NT2/D1 (cell line): Measurements from ENCODE around the gene ZNF629.
A peak's percentile ranks its signal among the peaks of the same experiment; 100 is the strongest.

ENCODE experiments used
- DNase-seq: peaks from one replicate; pipeline ENCODE4 v3.0.0-alpha.2; 2011; ENCODE audit warnings: low read depth, low spot score
- H3K27me3 ChIP-seq: 2 replicates; pipeline ENCODE4 v1.6.0; 2011; ENCODE audit warnings: mild to moderate bottlenecking; ENCODE audit not compliant: insufficient read length, insufficient read depth
- H3K36me3 ChIP-seq: 2 replicates; pipeline ENCODE4 v1.6.1; 2011; ENCODE audit warnings: mild to moderate bottlenecking, low read length, mixed read lengths; ENCODE audit not compliant: insufficient read depth, insufficient read length
- H3K4me1 ChIP-seq: 2 replicates; pipeline ENCODE4 v1.5.1; 2011; ENCODE audit not compliant: insufficient read depth, insufficient read length
- H3K4me3 ChIP-seq: 2 replicates; pipeline ENCODE4 v1.5.1; 2011; ENCODE audit warnings: low read depth; ENCODE audit not compliant: insufficient read length
- H3K9ac ChIP-seq: 2 replicates; pipeline ENCODE4 v1.6.0; 2011; ENCODE audit warnings: low read depth; ENCODE audit not compliant: insufficient read length
- H3K9me3 ChIP-seq: 2 replicates; pipeline ENCODE4 v1.5.1; 2011; ENCODE audit warnings: mild to moderate bottlenecking, low read length; ENCODE audit not compliant: insufficient read depth
- SUZ12 ChIP-seq: IDR thresholded peaks from 2 replicates; pipeline ENCODE4 v1.6.1; 2011; ENCODE audit not compliant: insufficient read length, insufficient read depth; ENCODE audit errors: extremely low read depth
- YY1 ChIP-seq: IDR thresholded peaks from 2 replicates; pipeline ENCODE4 v1.6.1; 2011; ENCODE audit not compliant: insufficient read length, insufficient read depth
- ZNF274 ChIP-seq: IDR thresholded peaks from 2 replicates; pipeline ENCODE4 v1.6.1; 2011; ENCODE audit warnings: mild to moderate bottlenecking, low read depth, low read length

Gene ZNF629

DNA sequence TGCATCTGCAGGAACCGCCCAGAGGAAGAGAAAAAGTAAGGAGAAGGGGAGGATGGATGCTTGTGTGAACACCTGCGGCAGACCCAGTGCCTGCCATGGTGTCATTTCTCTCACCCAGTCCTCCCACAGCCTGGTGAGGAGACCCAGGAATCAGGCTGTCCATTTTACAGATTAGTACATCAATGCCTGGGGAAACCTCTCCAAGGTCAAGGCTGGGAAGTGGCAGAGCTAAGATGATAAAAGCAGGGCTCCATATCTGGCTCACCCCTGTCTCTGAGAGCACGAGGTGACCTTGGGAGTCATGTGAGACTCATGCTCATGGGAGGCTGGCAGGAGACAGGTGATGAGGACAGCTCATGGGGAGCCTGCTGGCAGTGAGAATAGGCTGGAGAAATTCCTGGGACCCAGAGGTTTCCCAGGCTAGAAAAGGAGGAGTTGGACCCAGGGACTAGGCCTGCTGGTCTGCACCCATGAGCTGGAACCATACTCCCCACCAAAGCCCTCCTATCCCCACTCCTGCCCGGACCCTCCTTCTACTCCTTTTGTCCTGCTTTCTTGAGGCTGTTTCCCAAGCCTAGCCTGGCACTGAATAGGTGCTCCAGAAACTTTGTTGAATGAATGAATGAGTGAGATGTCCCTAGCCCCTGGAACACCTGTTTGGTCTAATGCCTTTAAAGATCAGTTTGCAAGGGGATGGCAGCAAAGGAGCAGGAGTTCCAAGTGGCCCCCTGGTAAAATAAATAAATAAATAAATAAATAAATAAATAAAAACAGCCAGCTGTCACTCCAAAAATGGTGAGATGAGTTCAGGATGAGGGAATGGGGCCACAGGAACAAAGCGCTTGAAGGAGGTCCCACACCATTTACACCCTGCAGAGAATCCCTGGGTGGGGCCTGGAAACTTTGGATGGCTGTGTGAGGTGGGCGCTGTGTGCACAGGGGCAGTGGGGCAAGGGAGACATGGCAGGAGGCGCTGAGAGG is 1.6 kb downstream of the ZNF629 start:
- Histone ChIP-seq H3K9me3 (no peaks in the 10 kb centered on the region), H3K9ac (peak overlapping the region; percentile 97), H3K36me3 (peaks cover 52% of the 10 kb centered on the region), H3K27me3 (no peaks in the 10 kb centered on the region), H3K4me3 (peak overlapping the region; percentile 87), H3K4me1 (peaks cover 2% of the 10 kb centered on the region)
- TF ChIP-seq YY1 (no peak), ZNF274 (no peak), SUZ12 (no peak)
- no peak for DNase-seq

DNA sequence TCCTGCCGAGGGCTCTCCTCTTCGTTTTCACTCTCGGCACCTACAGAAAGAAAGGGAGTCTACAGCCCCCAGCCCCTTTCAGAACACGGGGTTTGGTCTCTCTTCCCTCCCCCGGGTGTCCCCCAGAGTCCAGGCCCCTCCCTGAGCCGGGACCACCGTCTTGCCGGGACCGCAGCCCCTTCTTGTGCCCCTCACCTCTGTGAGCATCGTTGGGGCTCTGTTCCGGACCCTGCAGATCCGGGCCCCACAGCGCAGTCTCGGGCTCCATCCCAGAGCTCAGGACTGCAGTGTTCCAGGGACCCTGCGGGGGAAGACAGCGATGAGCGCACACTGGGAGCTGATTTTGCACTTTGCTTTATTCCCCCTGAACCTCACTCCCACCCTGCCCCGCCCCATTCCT is 2.8 kb downstream of the ZNF629 start:
- peaks cover 63% of the 10 kb centered on the region for H3K36me3 ChIP-seq
- TF ChIP-seq ZNF274 (no peak), YY1 (no peak), SUZ12 (no peak)

DNA sequence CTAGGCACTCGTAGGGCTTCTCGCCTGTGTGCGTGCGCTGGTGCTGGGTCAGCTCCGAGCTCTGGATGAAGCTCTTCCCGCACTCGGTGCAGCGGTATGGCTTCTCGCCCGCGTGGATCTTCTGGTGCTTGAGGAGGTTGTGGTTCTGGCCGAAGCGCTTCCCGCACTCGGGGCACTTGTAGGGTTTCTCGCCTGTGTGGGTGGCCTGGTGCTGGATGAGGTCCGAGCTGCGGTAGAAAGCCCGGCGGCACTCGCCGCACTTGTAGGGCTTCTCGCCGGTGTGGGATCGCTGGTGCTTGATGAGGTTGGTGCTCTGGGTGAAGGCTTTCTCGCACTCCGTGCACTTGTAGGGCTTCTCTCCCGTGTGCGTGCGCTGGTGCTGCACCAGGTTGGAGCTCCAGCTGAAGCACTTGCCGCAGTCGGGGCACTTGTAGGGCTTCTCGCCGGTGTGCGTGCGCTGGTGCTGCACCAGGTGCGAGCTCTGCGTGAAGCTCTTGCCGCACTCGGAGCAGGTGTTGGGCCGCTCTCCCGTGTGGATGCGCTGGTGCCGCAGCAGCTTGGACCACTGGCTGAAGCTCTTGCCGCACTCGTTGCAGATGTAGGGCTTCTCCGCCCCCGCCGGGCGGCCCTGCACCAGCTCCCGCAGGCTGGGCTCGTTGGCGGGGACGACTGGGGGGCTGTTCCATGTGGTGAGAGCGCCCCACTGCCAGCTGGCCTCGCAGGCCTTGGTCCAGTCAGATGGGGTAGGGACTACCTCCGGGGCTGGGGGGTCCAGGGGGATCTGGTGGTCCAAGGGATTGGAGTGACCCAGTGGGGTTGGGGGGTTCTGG is 3.5 kb downstream of the ZNF629 start:
- DNase-seq = no peak
- H3K27me3 ChIP-seq = no peaks in the 10 kb centered on the region
- peaks cover 9% of the 10 kb centered on the region for H3K4me1 ChIP-seq
- no peak overlapping the region for H3K4me3 ChIP-seq
- no peaks in the 10 kb centered on the region for H3K9me3 ChIP-seq
- H3K9ac ChIP-seq = no peak overlapping the region
- H3K36me3 ChIP-seq = peaks cover 70% of the 10 kb centered on the region
- TF ChIP-seq YY1 (no peak), SUZ12 (no peak), ZNF274 (no peak)

More for the DNA sequence above, 2.8 kb downstream of the ZNF629 start:
- no peak overlapping the region for H3K4me3 ChIP-seq
- no peak for DNase-seq
- peaks cover 5% of the 10 kb centered on the region for H3K4me1 ChIP-seq
- H3K27me3 ChIP-seq = no peaks in the 10 kb centered on the region
- no peak overlapping the region for H3K9ac ChIP-seq
- H3K9me3 ChIP-seq = no peaks in the 10 kb centered on the region

GRCh38 chr16:30782486-30783279 is 4.3 kb downstream of the ZNF629 start:
- peaks cover 76% of the 10 kb centered on the region for H3K36me3 ChIP-seq
- H3K4me1 ChIP-seq = peaks cover 15% of the 10 kb centered on the region
- H3K9ac ChIP-seq = no peak overlapping the region
- TF ChIP-seq SUZ12 (no peak), YY1 (no peak)
- no peak overlapping the region for H3K4me3 ChIP-seq
- no peaks in the 10 kb centered on the region for H3K9me3 ChIP-seq
- DNase-seq = no peak
- H3K27me3 ChIP-seq = no peaks in the 10 kb centered on the region

DNA sequence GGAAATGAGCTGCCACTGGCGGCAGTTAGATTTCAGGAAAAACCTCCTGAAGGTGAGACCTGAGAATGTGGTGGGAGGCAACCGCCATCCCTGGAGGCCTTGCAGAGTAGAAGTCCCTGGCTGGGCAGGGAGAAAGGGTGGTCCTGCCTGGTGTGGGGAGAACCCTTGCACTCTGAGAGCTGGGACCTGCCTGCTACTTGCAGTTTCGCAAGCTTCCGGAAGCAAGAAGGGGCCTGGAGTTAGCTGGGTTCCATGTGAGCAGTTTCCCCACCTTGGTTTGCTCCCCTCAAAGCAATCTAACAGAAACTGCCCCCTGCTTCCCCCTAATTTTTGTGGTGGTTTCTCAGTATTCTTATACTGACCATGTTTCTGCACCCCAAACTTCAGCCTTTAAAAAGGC is 6.5 kb downstream of the ZNF629 start:
- DNase-seq = no peak
- Histone ChIP-seq H3K27me3 (no peaks in the 10 kb centered on the region), H3K36me3 (peaks cover 77% of the 10 kb centered on the region), H3K9ac (no peak overlapping the region), H3K9me3 (no peaks in the 10 kb centered on the region), H3K4me1 (peaks cover 17% of the 10 kb centered on the region), H3K4me3 (no peak overlapping the region)
- no peak for TF ChIP-seq SUZ12
- no peak for TF ChIP-seq ZNF274
- no peak for TF ChIP-seq YY1

DNA sequence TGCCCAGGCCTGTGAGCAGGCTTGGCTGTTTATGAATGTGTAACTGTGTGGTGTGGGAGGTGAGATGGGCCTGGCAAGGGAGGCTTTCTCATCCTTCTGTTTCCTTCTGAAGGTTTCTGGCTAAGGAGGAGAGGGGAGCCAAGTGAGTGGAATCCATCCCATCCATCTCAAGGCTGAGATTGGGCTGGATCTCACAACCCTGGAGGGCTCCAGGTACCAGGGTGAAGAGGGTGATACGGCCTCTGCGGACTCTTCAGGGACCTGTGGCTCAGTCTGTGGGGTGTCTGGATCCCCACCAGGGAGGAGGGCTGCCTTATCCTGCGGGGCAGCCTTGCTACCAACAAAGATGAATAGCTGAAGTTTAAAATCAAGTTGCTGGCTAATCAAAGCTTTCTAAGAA is 7.0 kb downstream of the ZNF629 start:
- H3K9ac ChIP-seq = no peak overlapping the region
- no peaks in the 10 kb centered on the region for H3K27me3 ChIP-seq
- H3K9me3 ChIP-seq = no peaks in the 10 kb centered on the region
- peaks cover 73% of the 10 kb centered on the region for H3K36me3 ChIP-seq
- no peak for DNase-seq
- H3K4me1 ChIP-seq = peaks cover 17% of the 10 kb centered on the region
- H3K4me3 ChIP-seq = no peak overlapping the region
- TF ChIP-seq SUZ12 (no peak), ZNF274 (no peak), YY1 (no peak)

DNA sequence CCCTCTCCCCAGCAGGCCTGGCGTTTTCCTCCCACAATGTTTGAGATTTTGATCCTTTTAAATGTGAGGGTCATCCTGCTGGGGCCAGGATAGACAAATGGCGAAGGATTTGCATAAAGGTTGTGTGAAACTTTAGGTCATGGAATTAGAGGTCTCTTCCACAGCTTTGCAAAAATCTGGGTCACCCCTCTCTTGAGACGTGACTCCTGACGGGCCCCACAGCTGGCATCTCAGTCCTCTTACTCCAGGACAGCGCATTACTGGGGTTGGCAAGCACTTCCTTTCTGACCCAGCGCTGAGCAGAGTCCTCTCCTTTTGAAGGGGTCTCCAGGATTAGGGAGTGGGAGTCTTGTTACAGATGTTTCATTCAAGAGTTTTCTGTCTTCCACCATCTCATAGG is 7.4 kb downstream of the ZNF629 start:
- H3K9me3 ChIP-seq = no peaks in the 10 kb centered on the region
- TF ChIP-seq YY1 = no peak
- TF ChIP-seq SUZ12 = no peak
- no peak for TF ChIP-seq ZNF274
- peaks cover 20% of the 10 kb centered on the region for H3K4me1 ChIP-seq
- no peaks in the 10 kb centered on the region for H3K27me3 ChIP-seq
- no peak for DNase-seq
- H3K4me3 ChIP-seq = no peak overlapping the region
- H3K9ac ChIP-seq = peak overlapping the region; percentile 34
- peaks cover 73% of the 10 kb centered on the region for H3K36me3 ChIP-seq
